ENCODE results near the gene TTC9C.

- TF ChIP-seq SIN3A (IDR thresholded peaks at IDR 0.05; ENCODE audit: borderline replicate concordance, insufficient read depth, low read length) (no peak), TAF1 (IDR thresholded peaks at IDR 0.05; ENCODE audit: borderline replicate concordance, insufficient read depth, low read length) (no peak), POLR2AphosphoS5 (IDR thresholded peaks at IDR 0.05; ENCODE audit: low read depth, low read length) (no peak), REST (IDR thresholded peaks at IDR 0.05; ENCODE audit: insufficient read depth in 1 of 2, low read depth in 2 of 2, low read length in 2 of 2) (no peak)
These were observed 22.9 kb upstream of the TTC9C start for GRCh38 chr11:62705413-62705812.
